GM10847 (cell line): Measurements from ENCODE around the gene APLP2.

Experiments
- POLR2A ChIP-seq: IDR thresholded peaks from 2 replicates; pipeline ENCODE4 v1.6.1; 2011; ENCODE audit not compliant: insufficient read length; ENCODE audit errors: extremely low read depth

The APLP2 gene

DNA sequence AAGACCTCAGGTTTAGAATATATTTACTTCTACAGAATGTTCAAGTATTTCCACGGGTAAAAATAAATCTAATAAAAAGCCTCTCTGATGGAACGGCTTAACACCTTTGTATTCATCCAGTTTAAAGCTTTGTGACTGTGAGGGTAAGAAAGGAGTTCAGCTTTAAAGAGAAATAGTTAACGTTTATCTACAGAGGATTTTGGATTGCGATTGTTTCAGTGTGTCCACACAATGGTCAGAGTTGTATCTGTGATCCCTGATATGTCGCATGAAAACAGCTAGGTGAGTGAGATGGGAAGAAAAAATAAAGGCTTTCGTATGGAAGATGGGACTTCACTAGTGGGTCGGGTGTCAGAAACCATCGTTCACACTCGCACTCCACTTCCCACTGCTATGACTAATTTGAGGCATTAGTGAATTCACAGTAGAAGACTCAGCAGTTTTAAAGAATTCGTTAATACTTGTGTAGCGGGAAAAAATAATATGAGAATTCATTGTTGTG lies 1.6 kb downstream of the APLP2 start:
- no peak for TF ChIP-seq POLR2A

DNA sequence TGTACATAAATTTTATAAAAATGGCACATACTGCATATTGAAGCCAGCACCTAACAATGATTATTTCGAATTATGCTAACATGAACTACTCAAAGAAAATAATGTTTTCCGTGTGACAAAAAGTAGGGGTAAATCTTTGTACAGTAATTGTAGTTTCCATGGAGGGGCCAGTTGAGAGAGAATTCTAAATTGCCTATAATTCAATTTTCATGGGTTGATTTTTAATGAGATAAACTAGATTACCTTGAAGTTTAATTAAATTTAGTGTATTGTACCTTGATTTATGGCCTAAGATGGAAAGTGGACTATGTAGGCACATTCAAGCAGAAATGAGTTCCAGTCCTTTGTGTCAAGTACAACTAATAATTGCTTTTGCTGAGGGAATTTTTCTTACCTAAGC lies 5.0 kb downstream of the APLP2 start:
- no peak for TF ChIP-seq POLR2A

DNA sequence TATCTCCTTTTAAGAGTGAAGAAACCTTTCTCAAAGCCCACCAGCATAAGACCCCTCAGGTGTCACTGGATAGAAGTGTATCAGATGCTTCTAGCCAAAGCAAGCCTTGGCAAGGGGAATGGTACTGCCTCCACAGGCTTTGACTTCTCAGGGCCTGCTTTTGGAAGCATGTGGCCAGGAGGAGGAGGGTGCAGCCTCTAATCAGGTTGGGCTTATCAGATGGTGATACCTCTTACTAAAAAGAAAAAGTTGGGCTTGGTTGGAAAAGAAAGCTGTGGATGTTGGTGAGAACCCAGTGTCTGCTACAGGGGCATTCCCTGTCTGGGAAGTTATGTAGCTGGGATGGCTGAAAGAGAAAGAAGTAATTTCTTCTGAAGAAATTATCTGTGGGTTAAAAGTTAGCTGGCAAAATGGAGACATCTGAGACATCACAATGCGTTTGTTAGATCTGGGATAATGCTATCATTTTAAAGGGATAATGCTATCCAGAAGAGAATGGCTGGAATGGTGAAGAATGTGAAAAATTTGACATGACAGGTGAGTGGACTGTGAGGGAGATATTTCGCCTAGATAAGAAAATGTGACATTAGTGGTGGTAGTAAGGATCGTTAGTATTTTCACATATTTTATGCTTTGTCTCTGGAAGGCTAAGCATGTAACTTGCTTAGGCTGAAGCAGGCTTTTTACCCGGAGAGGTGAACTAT lies 7.2 kb downstream of the APLP2 start:
- TF ChIP-seq POLR2A, result no peak

DNA sequence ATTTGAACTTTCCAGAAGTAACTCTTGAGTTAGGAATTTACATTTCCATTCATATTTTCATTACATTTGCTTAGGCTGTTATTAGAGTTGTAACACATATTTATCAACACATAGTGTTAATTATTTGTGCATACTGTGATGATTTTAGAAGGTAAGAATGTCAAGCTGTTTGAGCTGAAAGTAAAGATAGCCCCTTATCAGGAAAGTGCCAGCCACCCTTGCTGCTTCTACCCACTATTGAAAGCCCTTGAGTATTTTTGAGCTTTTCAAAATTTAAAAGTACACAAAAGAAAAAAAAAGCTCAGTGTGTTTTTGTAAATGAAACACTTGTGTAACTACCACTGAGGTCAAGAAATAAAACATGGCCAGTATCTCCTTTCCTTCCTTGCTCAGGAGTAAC lies 8.0 kb downstream of the APLP2 start:
- TF ChIP-seq POLR2A, result no peak

DNA sequence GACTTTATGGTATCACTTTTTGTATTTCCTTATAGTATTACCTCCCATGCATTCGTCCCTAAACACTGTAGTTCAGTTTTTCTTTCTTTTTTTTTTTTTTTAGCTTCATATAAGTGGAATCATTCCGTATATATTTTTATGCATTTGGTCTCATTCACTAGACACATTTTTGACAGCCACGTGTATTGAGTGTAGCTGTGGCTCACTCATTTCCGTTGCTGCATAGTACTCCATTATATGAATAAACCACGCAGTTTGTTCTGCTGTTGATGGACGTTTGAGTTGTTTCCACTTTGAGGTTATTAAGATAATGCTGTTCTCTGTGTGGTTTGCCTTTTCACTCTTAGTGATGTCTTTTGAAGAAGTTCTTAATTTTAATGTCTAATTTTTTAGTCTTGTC lies 8.4 kb downstream of the APLP2 start:
- no peak for TF ChIP-seq POLR2A

DNA sequence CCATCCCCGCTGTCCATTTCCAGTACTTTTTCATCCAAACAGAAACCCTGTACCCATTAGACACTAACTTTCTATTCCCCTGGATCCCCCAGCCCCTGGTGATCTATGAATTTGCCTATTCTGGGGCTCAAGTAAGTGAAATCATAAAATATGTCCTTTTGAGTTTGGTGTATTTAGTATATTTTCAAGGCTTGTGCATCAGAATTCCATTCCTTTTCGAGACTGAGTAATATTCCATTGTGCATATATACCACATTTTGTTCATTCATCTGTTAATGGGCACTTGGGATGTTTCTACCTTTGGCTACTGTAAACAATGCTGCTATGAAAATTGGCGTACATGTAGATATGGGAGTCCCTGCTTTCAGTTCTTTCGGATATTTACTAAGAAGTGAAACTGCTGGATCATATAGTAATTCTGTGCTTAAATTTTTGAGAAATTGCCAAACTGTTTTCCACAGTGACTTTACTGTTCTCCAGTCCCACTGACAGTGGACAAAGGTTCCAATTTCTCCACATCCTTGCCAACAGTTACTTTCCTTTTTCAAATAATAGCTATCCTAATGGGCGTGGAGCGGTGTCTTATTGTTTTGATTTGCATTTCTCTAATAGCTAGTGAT lies 16.1 kb downstream of the APLP2 start:
- no peak for TF ChIP-seq POLR2A

DNA sequence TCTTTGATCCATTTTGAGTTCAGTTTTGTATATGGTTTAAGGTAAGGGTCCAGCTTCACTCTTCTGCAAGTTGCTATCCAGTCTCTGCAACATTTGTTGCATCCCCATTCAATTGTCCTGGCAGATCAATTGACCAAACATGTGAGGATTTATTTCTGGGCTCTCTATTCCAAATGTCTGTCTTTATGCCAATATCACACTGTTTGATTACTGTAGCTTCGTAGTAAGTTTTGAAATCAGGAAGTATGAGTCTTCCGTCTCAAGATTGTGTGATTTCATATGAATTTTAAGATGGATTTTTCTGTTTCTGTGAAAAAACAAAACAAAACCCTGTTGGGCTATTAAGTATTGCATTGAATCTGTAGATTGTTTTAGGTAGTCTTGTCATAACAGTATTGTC lies 17.0 kb downstream of the APLP2 start:
- no peak for TF ChIP-seq POLR2A

DNA sequence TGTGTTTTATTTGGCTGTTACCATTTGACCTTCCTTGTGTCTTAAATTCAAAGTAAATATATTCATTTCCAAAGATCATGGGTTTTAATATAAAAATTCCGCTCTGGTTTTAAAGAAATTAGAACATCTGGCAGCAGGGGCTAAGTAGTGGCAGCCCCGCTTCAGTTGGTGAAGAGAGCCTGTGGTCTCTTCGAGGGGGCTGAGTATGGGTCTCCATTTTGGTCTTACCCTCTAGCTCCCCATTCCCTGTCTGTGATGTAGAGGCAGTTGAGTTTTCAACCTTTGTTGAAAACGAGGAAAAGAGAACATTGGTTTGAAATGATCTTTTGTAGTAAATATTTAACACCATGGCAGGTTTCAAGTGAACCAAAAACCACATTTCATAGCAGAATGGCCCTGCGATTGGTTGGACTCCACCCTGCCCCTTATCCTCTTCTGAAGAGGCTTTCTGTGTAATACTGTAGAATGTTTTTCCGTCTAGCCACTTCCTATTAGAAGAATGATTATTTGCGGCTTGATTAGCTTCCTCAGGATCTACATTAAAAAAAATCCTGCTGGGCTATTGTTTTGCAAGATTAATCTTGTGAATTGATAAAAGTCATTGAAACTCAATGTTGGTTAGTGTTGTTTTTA lies 17.7 kb downstream of the APLP2 start:
- no peak for TF ChIP-seq POLR2A

DNA sequence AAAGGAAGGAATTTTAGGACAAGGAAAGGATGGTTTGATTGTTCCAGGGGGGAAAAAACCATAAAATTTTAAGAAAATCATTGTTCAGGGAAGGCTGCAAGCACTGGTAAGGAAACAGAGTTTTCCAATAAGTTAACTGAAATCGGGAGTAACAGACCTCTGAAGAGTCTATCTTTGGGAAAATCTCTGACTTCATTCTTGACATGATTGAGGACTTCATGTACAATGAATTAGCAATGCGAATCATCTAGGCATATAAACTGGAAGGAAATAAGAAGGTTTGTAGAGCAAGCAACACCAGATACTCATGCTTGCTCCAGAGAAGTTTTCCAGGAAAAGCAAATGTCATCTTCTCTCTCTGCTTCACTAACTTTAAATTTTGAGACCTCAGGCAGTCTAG lies 18.5 kb downstream of the APLP2 start:
- no peak for TF ChIP-seq POLR2A

DNA sequence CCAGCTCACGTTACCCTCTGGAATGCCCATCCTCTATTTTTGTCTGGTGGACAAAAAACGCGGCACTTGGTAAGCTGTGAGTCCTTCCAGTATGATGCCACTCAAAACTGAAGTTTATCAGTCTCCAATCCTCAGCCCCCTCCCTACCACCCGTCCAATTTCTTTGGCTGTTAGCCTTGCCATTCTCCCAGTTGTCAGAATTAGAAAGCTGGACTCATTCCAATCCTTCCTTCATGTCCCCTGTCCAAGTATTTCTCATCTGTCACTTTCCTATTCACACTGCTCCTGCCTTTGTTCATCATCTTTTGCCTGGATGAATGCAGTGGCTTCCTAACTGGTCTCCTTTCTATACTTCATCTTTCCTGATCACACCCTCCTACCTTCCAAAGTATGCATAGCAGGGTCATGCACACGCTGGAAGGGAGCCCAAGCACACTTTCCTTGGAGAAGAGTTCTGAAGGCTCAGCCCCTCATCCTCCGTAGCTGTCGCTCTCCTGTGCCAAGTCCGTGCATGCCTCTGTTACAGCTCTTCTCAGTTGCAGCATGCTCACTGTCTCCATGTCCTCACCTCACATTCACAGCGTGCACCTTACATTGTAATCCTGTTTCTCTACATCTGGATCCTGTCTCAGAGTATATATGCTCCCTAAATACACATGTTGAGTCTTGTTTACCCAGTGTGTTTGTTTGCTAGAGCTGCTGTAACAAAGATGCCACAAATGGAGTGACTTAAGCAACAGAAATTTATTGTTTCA lies 19.4 kb downstream of the APLP2 start:
- no peak for TF ChIP-seq POLR2A

DNA sequence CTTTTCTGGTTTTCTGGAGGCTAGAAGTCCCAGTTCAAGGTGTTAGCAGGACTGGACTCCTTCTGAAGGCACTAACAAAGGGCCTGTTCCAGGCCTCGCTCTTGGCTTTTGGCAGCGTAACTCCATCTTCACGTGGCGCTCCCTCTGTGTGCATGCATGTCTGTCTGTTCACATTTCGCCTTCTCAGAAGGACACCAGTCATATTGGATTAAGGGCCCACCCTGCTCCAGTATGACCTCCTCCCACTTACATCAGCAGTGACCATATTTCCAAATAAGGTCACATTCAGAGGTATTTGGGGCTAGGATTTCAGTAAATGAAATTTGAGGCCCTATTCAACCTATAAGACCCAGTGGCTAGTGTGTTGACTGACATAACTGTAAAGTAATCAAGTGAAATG lies 20.0 kb downstream of the APLP2 start:
- no peak for TF ChIP-seq POLR2A

DNA sequence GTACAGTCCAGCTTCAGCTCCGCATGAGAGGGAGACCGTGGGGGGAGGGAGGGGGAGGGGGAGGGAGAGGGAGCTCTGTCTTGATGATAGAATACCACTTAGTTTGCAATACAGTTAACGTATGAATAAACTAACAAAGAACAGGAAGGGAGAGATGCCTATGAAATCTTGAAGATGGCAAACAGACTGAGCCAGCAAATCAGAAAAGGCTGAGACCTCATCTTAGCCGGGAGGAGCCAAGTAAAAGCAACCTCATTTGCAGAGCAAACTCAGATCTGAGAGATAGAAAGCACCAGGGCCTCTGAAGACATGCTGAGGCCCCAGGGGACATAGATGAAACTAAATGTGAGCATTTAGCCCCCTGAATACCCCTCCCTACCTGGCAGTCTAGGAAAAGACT lies 23.0 kb downstream of the APLP2 start:
- TF ChIP-seq POLR2A, result no peak

DNA sequence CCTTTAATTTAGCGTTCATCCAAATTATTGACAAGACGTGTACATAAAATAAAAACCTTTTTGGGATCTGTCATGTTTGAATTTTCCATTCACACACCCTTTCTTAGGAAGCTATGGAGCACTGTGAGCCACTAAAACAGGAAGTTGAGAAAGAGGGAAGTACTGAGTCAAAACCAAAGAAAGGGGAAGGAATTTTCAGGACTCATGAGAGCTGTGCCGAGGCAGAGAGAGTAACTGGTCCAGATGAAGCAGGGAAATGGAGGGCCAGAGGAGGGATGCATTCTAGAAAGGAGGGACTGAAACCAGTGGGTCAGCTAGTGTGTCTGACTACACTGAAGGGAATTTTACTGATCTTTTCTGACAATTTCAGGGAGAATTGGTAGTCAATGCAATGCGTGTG lies 24.9 kb downstream of the APLP2 start:
- no peak for TF ChIP-seq POLR2A

DNA sequence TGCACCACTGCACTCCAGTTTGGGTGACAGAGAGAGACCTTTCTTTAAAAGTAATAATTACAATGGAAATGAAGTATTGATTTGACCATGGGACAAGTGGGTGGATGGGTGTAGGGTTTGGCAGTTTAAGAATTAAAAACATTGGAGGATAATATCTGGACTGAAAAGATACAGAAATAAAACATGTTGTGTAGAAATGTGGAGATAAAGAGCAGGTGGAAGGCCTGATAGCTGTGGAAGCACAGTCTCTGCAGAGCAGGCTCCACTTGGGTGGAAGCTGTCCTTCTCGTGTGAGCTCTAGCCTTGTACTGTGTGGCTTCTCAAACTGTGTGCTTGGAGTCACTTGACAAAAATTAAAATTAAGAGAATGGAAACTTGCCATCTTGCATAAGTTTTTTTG lies 25.6 kb downstream of the APLP2 start:
- no peak for TF ChIP-seq POLR2A

DNA sequence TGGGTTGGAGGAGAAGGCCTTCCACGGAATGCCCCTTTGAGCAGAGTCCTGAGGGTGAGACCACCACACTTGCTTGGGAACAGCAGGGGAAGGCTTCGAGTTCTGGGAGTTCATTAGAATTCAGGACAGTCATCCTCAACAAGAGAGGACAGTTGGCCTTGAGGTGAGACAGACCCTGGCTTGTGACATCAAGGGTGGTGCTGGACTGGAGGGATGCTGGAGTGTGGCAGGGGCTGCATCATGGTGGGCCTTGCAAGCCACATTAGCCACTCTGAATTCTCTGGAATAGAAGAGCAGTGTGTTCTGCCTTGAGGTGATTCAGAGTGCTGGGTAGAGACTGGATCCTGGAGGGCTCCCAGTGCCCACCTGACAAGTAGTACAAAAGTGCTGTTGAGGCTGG lies 26.3 kb downstream of the APLP2 start:
- no peak for TF ChIP-seq POLR2A

DNA sequence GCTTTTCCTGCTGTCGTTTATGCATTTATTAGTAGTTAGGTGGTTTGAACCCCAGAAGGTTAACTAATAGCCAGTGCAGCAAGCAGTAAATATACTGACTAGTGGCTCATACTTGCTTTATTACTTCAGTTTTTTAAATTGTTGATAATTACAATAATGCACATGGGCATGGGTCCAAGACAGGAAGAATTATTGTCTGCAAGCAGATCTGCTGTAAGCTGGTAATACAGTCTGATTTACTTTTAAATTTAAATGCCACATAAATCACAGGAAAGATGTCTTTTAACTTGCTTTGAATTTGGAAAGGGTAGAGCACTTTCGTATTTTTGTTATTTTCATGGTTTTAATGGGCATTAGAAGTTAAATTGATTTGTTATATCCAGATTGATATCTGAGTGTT lies 27.1 kb downstream of the APLP2 start:
- TF ChIP-seq POLR2A, result no peak
